Uterus (tissue), 4 donors: Measurements from ENCODE around the gene GALNT13. TPM values are rescaled to one million over a fixed set of nuclear protein-coding genes. Genes with fewer than 3 reads are reported as not detected.

ENCODE experiments used
- DNase-seq, 2 donors: peaks; one replicate each; pipeline ENCODE4 v3.0.0-alpha.2; 2019 to 2020
- H3K27ac ChIP-seq, 2 donors: fragments of 200-600 bp; sonication (generic); 1 replicate in 1 of 2; 2 replicates in 1 of 2; pipeline ENCODE4 v1.5.1; 2016 to 2018
- H3K27me3 ChIP-seq, 2 donors: fragments of 200-600 bp; sonication (generic); one replicate each; pipeline ENCODE4 v1.5.1; 2018 to 2019; ENCODE audit warnings: control low read depth in 1 of 2
- H3K36me3 ChIP-seq, 2 donors: fragments of 200-600 bp; sonication (generic); one replicate each; pipeline ENCODE4 v1.5.1; 2019; ENCODE audit warnings: control low read depth in 1 of 2
- H3K4me1 ChIP-seq, 2 donors: fragments of 200-600 bp; sonication (generic); one replicate each; pipeline ENCODE4 v1.5.1; 2018 to 2019; ENCODE audit warnings: control low read depth in 1 of 2
- H3K4me3 ChIP-seq, 2 donors: fragments of 200-600 bp; sonication (generic); 1 replicate in 1 of 2; 2 replicates in 1 of 2; pipeline ENCODE4 v1.5.1; 2018 to 2019; ENCODE audit warnings: mild to moderate bottlenecking in 1 of 2
- H3K9me3 ChIP-seq, 2 donors: fragments of 200-600 bp; sonication (generic); one replicate each; pipeline ENCODE4 v1.5.1; 2019; ENCODE audit warnings: control low read depth in 1 of 2
- CTCF ChIP-seq, 4 experiments: fragments of 200-600 bp in 2 of 4; fragments of 450-650 bp in 2 of 4; sonication (generic) in 2 of 4; IDR thresholded peaks; one replicate each; pipeline ENCODE4 v1.5.1; 2016 to 2019; ENCODE audit warnings: antibody characterized with exemption in 4 of 4, mild to moderate bottlenecking in 2 of 4, moderate library complexity in 1 of 4
- POLR2A ChIP-seq, 2 donors: fragments of 450-650 bp; IDR thresholded peaks; one replicate each; pipeline ENCODE4 v1.6.1; 2016; ENCODE audit warnings: antibody characterized with exemption in 2 of 2, mild to moderate bottlenecking in 1 of 2, moderate library complexity in 1 of 2
- intact Hi-C: fragments of 100-400 bp; cut with DNase I; formaldehyde crosslinking; loops from one replicate; pipeline ENCODE4 v1.15.1; 2023; ENCODE audit warnings: low total_unique reads
- total RNA-seq, 4 donors: library from RNA; depleted of rRNA in 3 of 4; stranded (reverse); fragments of >200 nt in 3 of 4; gene quantifications; one replicate each; pipeline versions ENCODE4 v1.1.0 to v1.2.4, GENCODE V29; 2014 to 2023
- donor health status: DM: yes; HTN: yes; CAD: no.

The GALNT13 gene
- total RNA-seq, 4 donors from 2014 or later: 0.29 to 16.5 (median 4.1) TPM; not detected in 1

GRCh38 chr2:153967248-153967973 lies 95.7 kb downstream of the GALNT13 start:
- DNase-seq: no peak
- no peak overlapping the region for H3K4me3 ChIP-seq
- TF ChIP-seq POLR2A (IDR thresholded peaks at IDR 0.05): no peak
- TF ChIP-seq CTCF (IDR thresholded peaks at IDR 0.05): no peak
- H3K27ac ChIP-seq: no peak overlapping the region
- no peaks in the 10 kb centered on the region for H3K36me3 ChIP-seq
- H3K27me3 ChIP-seq: no peaks in the 10 kb centered on the region
- no peaks in the 10 kb centered on the region for H3K4me1 ChIP-seq
- H3K9me3 ChIP-seq: no peaks in the 10 kb centered on the region
- intact Hi-C loops: no loop called here

GRCh38 chr2:153971250-153971649 lies 99.5 kb downstream of the GALNT13 start:
- intact Hi-C loops: no loop called here
- TF ChIP-seq CTCF (IDR thresholded peaks at IDR 0.05) (no peak), POLR2A (IDR thresholded peaks at IDR 0.05) (no peak)
- Histone ChIP-seq H3K27ac (no peak overlapping the region), H3K27me3 (no peaks in the 10 kb centered on the region), H3K4me1 (no peaks in the 10 kb centered on the region), H3K9me3 (no peaks in the 10 kb centered on the region), H3K4me3 (no peak overlapping the region), H3K36me3 (no peaks in the 10 kb centered on the region)
- no peak for DNase-seq

GRCh38 chr2:153971855-153972254 lies 100.1 kb downstream of the GALNT13 start:
- intact Hi-C loops: no loop called here
- DNase-seq: no peak
- Histone ChIP-seq H3K27ac (no peak overlapping the region), H3K9me3 (no peaks in the 10 kb centered on the region), H3K27me3 (no peaks in the 10 kb centered on the region), H3K4me1 (no peaks in the 10 kb centered on the region), H3K36me3 (no peaks in the 10 kb centered on the region), H3K4me3 (no peak overlapping the region)
- TF ChIP-seq CTCF (IDR thresholded peaks at IDR 0.05): no peak
- no peak for TF ChIP-seq POLR2A (IDR thresholded peaks at IDR 0.05)

- no peak for DNase-seq
- Histone ChIP-seq H3K27me3 (no peaks in the 10 kb centered on the region), H3K4me1 (no peaks in the 10 kb centered on the region), H3K36me3 (no peaks in the 10 kb centered on the region), H3K27ac (no peak overlapping the region), H3K9me3 (no peaks in the 10 kb centered on the region), H3K4me3 (no peak overlapping the region)
- intact Hi-C loops: no loop called here
- TF ChIP-seq POLR2A (IDR thresholded peaks at IDR 0.05): no peak
- no peak for TF ChIP-seq CTCF (IDR thresholded peaks at IDR 0.05)
These were observed 100.7 kb downstream of the GALNT13 start for GRCh38 chr2:153972412-153972811.

- TF ChIP-seq CTCF (IDR thresholded peaks at IDR 0.05) (no peak), POLR2A (IDR thresholded peaks at IDR 0.05) (no peak)
- Histone ChIP-seq H3K27me3 (no peaks in the 10 kb centered on the region), H3K4me3 (no peak overlapping the region), H3K9me3 (no peaks in the 10 kb centered on the region), H3K36me3 (no peaks in the 10 kb centered on the region), H3K27ac (no peak overlapping the region), H3K4me1 (no peaks in the 10 kb centered on the region)
- DNase-seq: no peak
- intact Hi-C loops: no loop called here
These were observed 114.9 kb downstream of the GALNT13 start for GRCh38 chr2:153986488-153987229.
